ENCODE measurements around the gene TNRC6B. TPM values are rescaled to one million over a fixed set of nuclear protein-coding genes. Genes with fewer than 3 reads are reported as not detected.
"Not testable (repeated sequence)": the region's sequence is repeated elsewhere in the genome, so short reads cannot be mapped to it uniquely, and the experiment has no call there.

TNRC6B gene
- total RNA-seq, 1 donor from 2014 or later: 80.1 TPM

DNA sequence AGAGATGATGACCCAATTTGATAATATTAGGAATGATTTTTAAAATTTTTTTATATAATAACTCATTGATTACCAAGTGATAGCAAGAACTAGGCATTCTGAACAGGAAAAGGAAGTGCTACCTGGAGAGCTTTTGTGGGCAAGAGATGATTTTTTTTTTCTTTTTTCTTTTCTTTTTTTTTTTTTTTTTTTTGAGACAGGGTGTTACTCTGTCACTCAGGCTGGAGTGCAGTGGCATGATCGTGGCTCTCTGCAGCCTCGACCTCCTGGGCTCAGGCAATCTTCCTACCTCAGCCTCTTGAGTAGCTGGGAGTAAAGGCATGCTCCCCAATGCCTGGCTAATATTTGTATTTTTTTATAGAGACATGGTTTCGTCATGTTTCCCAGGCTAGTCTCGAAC, 40.4 kb downstream of the TNRC6B start:
- Mint-ChIP-seq H3K4me1 (peaks cover 29% of the 10 kb centered on the region), H3K27ac (peak overlapping the region; percentile 10), H3K9me3 (no peaks in the 10 kb centered on the region), H3K36me3 (peaks cover 4% of the 10 kb centered on the region), H3K4me3 (no peak overlapping the region), H3K27me3 (ENCODE audit: low read depth) (no peaks in the 10 kb centered on the region)
- no peak for DNase-seq (ENCODE audit: low spot score in 2 of 2, unreplicated experiment in 2 of 2)
- TF ChIP-seq, protein P1, sequence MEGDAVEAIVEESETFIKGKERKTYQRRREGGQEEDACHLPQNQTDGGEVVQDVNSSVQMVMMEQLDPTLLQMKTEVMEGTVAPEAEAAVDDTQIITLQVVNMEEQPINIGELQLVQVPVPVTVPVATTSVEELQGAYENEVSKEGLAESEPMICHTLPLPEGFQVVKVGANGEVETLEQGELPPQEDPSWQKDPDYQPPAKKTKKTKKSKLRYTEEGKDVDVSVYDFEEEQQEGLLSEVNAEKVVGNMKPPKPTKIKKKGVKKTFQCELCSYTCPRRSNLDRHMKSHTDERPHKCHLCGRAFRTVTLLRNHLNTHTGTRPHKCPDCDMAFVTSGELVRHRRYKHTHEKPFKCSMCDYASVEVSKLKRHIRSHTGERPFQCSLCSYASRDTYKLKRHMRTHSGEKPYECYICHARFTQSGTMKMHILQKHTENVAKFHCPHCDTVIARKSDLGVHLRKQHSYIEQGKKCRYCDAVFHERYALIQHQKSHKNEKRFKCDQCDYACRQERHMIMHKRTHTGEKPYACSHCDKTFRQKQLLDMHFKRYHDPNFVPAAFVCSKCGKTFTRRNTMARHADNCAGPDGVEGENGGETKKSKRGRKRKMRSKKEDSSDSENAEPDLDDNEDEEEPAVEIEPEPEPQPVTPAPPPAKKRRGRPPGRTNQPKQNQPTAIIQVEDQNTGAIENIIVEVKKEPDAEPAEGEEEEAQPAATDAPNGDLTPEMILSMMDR (IDR thresholded peaks at IDR 0.05; ENCODE audit: unreplicated experiment): no peak

DNA sequence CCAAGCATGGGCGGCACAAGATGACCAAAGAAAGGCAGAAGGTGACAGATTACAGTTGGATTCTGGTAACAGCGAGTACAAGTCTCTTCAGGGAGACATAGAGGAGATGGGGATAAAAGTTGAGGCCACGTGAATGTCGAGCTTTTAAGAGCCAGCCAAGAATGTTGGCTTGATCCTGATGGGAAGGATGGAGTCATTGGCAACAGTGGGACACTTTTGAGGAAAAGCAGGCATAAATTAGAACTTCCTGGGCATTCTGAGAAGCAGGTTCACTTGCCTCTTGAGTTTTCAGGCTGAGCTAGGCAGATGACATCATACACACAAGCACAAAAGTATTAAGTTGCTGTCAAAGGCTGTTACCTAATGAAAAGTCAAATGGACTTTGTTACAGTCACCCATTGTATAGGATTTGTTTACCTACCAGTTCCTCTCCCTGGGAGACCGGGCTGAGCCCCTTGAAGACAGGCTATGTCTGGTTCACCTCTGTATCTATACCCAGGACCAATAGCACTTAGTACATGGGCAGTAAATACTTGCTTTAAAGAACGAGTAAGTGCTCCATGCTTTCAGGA, 41.1 kb downstream of the TNRC6B start:
- DNase-seq (ENCODE audit: low spot score in 2 of 2, unreplicated experiment in 2 of 2): no peak
- TF ChIP-seq, protein P1 (IDR thresholded peaks at IDR 0.05; ENCODE audit: unreplicated experiment): no peak
- Mint-ChIP-seq H3K36me3 (peaks cover 4% of the 10 kb centered on the region), H3K27ac (peak overlapping the region; percentile 10), H3K27me3 (ENCODE audit: low read depth) (no peaks in the 10 kb centered on the region), H3K4me1 (peaks cover 26% of the 10 kb centered on the region), H3K4me3 (no peak overlapping the region), H3K9me3 (no peaks in the 10 kb centered on the region)

DNA sequence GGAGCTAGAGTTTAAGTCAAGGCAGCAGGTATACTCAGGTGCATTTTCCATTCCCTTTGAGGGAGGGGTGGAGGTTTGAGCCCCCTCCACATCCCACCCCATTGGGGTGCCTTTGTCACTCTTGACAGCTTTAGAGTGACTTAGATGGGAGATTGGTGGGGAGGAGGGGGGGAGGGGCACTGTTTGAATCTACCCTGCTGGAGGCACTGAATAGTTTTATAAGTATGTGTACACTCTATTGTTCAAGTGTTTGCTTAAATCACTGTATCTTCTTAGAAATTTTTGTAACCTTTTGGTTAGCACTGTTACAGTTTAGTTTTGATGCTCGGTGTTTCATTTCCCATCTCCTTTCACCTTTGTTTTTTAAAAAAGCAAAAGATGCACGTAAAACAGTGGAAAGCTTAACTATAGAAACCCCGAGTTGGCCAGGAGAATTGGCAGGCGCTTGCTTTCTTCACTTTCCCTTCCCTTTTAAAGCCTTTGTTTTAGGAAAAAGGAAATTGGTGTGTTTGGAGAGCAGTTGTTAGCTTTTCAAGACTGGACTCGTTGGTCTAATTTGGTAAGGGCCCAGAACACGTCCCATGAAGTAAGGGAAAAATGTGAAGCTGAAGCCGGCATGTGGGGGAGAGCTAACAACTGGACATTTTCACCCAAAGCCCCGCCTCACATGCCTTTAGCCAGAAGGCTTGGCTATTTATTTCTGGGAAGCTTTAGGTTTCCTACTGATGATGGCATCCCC, 42.8 kb downstream of the TNRC6B start:
- Mint-ChIP-seq H3K4me3 (no peak overlapping the region), H3K27ac (peak overlapping the region; percentile 92), H3K9me3 (no peaks in the 10 kb centered on the region), H3K4me1 (peaks cover 29% of the 10 kb centered on the region), H3K36me3 (peaks cover 4% of the 10 kb centered on the region), H3K27me3 (ENCODE audit: low read depth) (no peaks in the 10 kb centered on the region)
- no peak for DNase-seq (ENCODE audit: low spot score in 2 of 2, unreplicated experiment in 2 of 2)
- TF ChIP-seq, protein P1 (IDR thresholded peaks at IDR 0.05; ENCODE audit: unreplicated experiment): no peak

DNA sequence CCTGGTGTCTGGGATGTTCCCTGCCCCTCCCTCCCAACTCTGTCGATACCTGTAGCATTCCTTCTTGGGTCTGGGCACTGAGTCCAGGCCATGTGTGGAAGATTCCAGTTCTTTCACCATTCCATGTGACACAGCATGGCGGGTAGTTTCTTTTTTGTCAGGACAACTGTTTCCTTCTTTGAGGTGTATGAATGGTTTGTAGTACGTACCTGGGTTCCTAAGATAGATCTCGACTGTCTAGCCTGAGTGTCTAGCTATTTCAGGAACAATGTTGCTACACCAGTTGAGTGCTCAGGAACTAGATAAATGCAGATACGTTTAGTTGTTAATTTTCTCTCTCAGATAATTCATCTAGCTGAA, 43.3 kb downstream of the TNRC6B start:
- H3K9me3 Mint-ChIP-seq: no peaks in the 10 kb centered on the region
- DNase-seq (ENCODE audit: low spot score in 2 of 2, unreplicated experiment in 2 of 2): no peak
- H3K36me3 Mint-ChIP-seq: no peaks in the 10 kb centered on the region
- H3K4me3 Mint-ChIP-seq: no peak overlapping the region
- no peaks in the 10 kb centered on the region for H3K27me3 Mint-ChIP-seq (ENCODE audit: low read depth)
- H3K27ac Mint-ChIP-seq: peak overlapping the region; percentile 92
- TF ChIP-seq, protein P1 (IDR thresholded peaks at IDR 0.05; ENCODE audit: unreplicated experiment): no peak
- H3K4me1 Mint-ChIP-seq: peaks cover 32% of the 10 kb centered on the region

DNA sequence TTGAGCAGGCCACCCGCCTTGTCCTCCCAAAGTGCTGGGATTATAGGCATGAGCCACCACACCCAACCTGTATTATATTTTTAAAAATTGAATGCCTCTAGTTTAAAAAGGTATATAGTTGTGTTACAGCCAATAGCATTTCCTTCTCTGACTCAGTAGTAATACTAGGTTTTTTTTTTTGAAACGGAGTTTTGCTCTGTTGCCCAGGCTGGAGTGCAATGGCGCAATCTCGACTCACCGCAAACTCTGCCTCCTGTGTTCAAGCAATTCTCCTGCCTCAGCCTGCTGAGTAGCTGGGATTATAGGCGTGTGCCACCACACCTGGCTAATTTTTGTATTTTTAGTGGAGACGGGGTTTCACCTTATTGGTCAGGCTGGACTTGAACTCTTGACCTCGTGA, 45.3 kb downstream of the TNRC6B start:
- not testable (repeated sequence) for H3K4me3 Mint-ChIP-seq; DNase-seq (ENCODE audit: low spot score in 2 of 2, unreplicated experiment in 2 of 2); H3K36me3 Mint-ChIP-seq; H3K9me3 Mint-ChIP-seq; H3K27ac Mint-ChIP-seq; H3K27me3 Mint-ChIP-seq (ENCODE audit: low read depth)
- H3K4me1 Mint-ChIP-seq: peaks cover 34% of the 10 kb centered on the region

DNA sequence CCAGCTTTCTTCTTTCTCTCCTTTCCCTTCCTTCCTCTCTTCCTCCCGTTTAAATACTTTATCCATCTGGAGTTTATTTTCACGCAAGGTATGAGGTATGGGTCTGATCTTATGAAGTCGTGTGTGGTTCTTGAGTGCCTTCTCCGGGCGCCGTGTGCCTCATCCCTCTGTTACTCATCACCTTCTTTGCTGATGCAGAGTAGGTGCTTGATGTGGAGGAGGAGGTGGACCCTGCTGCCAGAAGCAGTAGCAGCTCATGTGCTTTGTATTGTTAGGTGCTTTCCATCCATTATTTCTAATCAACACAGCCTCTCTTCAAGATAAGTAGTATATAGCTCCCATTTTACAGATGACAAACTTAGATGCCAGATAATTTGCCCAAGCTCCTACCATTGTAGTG, 47.0 kb downstream of the TNRC6B start:
- peak overlapping the region; percentile 16 for H3K27ac Mint-ChIP-seq
- peaks cover 6% of the 10 kb centered on the region for H3K36me3 Mint-ChIP-seq
- TF ChIP-seq, protein P1 (IDR thresholded peaks at IDR 0.05; ENCODE audit: unreplicated experiment): no peak
- no peak for DNase-seq (ENCODE audit: low spot score in 2 of 2, unreplicated experiment in 2 of 2)
- H3K27me3 Mint-ChIP-seq (ENCODE audit: low read depth): no peaks in the 10 kb centered on the region
- H3K4me1 Mint-ChIP-seq: peaks cover 32% of the 10 kb centered on the region
- H3K4me3 Mint-ChIP-seq: no peak overlapping the region
- no peaks in the 10 kb centered on the region for H3K9me3 Mint-ChIP-seq
